Calu3 (cell line): ENCODE results near the gene CDYL2. TPM values are rescaled to one million over a fixed set of nuclear protein-coding genes. Genes with fewer than 3 reads are reported as not detected.

Experiments
- BruUV-seq: library from RNA; stranded (reverse); fragments of 400-500 nt; replicated peaks from 2 replicates; lab custom pipeline; 2021; lab: Mats Ljungman, UMichigan
- CTCF ChIA-PET: fragments of 300-600 bp; sonication (Branson Sonifier 250); formaldehyde crosslinking; loops from one replicate; lab custom pipeline; 2022; ENCODE audit warnings: antibody characterized with exemption; lab: Charles Lee
- DNase-seq: peaks from one replicate; pipeline ENCODE4 v3.0.0; 2022
- H3K27ac Mint-ChIP-seq: one replicate; pipeline ENCODE4 v1.8.0; 2022; ENCODE audit warnings: mixed read lengths; ENCODE audit not compliant: unreplicated experiment
- H3K27me3 Mint-ChIP-seq: one replicate; pipeline ENCODE4 v1.8.0; 2022; ENCODE audit warnings: mixed read lengths; ENCODE audit not compliant: unreplicated experiment
- H3K36me3 Mint-ChIP-seq: one replicate; pipeline ENCODE4 v1.8.0; 2022; ENCODE audit warnings: mild to moderate bottlenecking, moderate library complexity, mixed read lengths; ENCODE audit not compliant: insufficient read depth, unreplicated experiment
- H3K4me1 Mint-ChIP-seq: one replicate; pipeline ENCODE4 v1.8.0; 2022; ENCODE audit warnings: mild to moderate bottlenecking, low read depth, mixed read lengths; ENCODE audit not compliant: unreplicated experiment
- H3K4me3 Mint-ChIP-seq: one replicate; pipeline ENCODE4 v1.8.0; 2022; ENCODE audit warnings: mild to moderate bottlenecking, low read depth, moderate library complexity, mixed read lengths; ENCODE audit not compliant: unreplicated experiment
- H3K9me3 Mint-ChIP-seq: one replicate; pipeline ENCODE4 v1.8.0; 2022; ENCODE audit warnings: low read depth, mixed read lengths; ENCODE audit not compliant: unreplicated experiment
- intact Hi-C: fragments of 100-400 bp; cut with micrococcal nuclease; formaldehyde crosslinking; loops from one replicate; pipeline ENCODE4 v1.10.0; 2022; ENCODE audit not compliant: unreplicated experiment
- total RNA-seq: library from RNA; stranded (reverse); gene quantifications from 2 replicates; pipeline ENCODE4 v1.2.3, GENCODE V29; 2022
- TF ChIP-seq, protein P1 (sequence below): fragments of 200-600 bp; IDR thresholded peaks from one replicate; pipeline ENCODE4 v1.8.0; 2022; ENCODE audit warnings: antibody characterized with exemption; ENCODE audit not compliant: unreplicated experiment

CDYL2 gene
- total RNA-seq, 1 experiment from 2014 or later: 1.0 TPM

DNA sequence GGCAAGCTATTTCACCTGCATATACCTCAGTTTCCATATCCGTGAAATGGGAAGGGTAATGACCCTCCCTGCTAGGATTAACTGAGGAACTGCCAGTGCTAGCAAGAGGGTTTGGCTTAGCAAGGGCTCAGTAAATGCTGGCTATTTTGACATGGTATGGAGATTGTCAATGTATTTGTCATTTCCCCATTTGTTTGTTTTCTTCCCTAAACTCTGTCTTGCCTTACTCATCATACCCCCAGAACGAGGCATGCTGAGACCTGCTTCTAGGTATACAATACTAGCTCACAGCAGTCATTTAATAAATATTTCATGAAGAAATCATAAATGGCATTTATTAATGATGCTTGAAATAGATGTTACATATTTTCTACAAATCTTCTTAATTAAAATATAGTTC, 139.6 kb downstream of the CDYL2 start:
- Mint-ChIP-seq H3K4me3 (no peak overlapping the region), H3K27me3 (no peaks in the 10 kb centered on the region), H3K36me3 (no peaks in the 10 kb centered on the region), H3K27ac (no peak overlapping the region), H3K4me1 (no peaks in the 10 kb centered on the region), H3K9me3 (peaks cover 8% of the 10 kb centered on the region)
- CTCF ChIA-PET: no interaction called here
- no peak for DNase-seq
- no TSS peak for BruUV-seq
- intact Hi-C loops: no loop called here
- TF ChIP-seq, protein P1, sequence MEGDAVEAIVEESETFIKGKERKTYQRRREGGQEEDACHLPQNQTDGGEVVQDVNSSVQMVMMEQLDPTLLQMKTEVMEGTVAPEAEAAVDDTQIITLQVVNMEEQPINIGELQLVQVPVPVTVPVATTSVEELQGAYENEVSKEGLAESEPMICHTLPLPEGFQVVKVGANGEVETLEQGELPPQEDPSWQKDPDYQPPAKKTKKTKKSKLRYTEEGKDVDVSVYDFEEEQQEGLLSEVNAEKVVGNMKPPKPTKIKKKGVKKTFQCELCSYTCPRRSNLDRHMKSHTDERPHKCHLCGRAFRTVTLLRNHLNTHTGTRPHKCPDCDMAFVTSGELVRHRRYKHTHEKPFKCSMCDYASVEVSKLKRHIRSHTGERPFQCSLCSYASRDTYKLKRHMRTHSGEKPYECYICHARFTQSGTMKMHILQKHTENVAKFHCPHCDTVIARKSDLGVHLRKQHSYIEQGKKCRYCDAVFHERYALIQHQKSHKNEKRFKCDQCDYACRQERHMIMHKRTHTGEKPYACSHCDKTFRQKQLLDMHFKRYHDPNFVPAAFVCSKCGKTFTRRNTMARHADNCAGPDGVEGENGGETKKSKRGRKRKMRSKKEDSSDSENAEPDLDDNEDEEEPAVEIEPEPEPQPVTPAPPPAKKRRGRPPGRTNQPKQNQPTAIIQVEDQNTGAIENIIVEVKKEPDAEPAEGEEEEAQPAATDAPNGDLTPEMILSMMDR: no peak

DNA sequence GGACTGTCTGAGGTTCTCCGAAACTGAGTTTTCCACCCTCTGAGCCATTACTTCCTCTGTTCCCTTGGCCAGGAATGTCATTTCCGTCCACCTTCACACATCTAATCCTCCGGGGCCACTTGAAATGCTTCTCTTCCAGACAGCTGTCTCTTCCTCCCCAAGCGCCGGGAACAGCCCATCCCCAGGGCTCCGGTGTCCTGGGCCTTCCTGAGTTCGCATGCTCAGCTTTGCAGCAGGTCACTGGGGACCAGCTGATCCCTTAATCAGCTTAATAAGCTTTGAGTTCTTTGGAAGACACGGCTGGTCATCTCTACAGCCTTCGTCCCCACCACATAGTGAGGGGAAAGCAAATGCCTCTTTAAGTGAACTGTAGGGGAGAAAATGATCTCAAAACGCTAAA, 140.2 kb downstream of the CDYL2 start:
- no peak for DNase-seq
- Mint-ChIP-seq H3K27me3 (no peaks in the 10 kb centered on the region), H3K4me1 (no peaks in the 10 kb centered on the region), H3K4me3 (no peak overlapping the region), H3K27ac (no peak overlapping the region), H3K36me3 (no peaks in the 10 kb centered on the region), H3K9me3 (peaks cover 9% of the 10 kb centered on the region)
- CTCF ChIA-PET: no interaction called here
- BruUV-seq: no TSS peak
- intact Hi-C loops: no loop called here
- TF ChIP-seq, protein P1: no peak

DNA sequence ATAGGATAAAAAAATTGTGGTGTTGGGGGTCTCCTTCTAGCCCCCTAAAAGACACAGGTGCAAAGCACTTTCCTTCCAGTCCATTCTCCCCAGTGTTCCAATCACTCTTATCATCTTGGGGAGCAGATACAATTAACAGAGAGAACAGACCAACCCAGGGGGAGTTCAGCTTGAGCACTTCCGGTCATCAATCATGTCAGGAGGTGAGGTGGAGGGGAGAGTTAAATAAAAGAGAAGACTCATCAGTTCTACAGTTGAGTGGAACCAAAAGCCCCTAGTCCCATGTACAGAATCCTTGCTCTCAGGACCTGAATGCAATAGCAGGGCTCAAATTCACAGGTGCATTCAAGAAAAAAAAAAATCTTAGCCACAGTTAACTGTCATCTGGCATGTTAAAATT, 141.3 kb downstream of the CDYL2 start:
- no peak overlapping the region for H3K27ac Mint-ChIP-seq
- no TSS peak for BruUV-seq

DNA sequence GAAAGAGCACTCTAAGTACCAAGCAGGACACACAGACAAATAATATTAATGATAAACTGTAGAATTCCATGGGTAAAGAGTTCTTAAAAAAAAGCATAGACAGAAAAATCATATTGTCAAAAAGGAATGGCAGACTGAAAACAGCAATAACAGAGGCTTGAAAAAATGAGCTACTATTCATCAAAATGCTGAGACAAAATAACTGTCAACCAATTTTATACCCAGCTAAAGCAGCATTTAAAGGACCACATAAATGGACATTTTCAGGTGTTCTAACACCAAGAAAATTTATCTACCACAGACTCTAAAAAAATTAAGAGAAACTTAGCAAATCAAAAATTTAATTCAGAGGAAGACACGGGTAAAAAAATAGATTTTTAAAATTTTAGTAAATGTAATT, 144.5 kb downstream of the CDYL2 start:
- Mint-ChIP-seq H3K36me3 (no peaks in the 10 kb centered on the region), H3K4me1 (no peaks in the 10 kb centered on the region), H3K4me3 (no peak overlapping the region), H3K9me3 (peaks cover 17% of the 10 kb centered on the region), H3K27ac (no peak overlapping the region), H3K27me3 (no peaks in the 10 kb centered on the region)
- TF ChIP-seq, protein P1: no peak
- CTCF ChIA-PET: no interaction called here
- intact Hi-C loops: loop anchor here (10.0 kb wide), 1 partner anchor 165 kb away; no protein-coding TSS in a partner anchor
- DNase-seq: no peak
- no TSS peak for BruUV-seq

More for the DNA sequence above, 141.3 kb downstream of the CDYL2 start:
- CTCF ChIA-PET: no interaction called here
- H3K27me3 Mint-ChIP-seq: no peaks in the 10 kb centered on the region
- H3K4me1 Mint-ChIP-seq: no peaks in the 10 kb centered on the region
- no peak overlapping the region for H3K4me3 Mint-ChIP-seq
- intact Hi-C loops: no loop called here
- TF ChIP-seq, protein P1: no peak
- no peak for DNase-seq
- H3K36me3 Mint-ChIP-seq: no peaks in the 10 kb centered on the region
- peaks cover 14% of the 10 kb centered on the region for H3K9me3 Mint-ChIP-seq
